Retinal pigment epithelial cell (primary cell): ENCODE results near the gene ARHGAP26.

Experiments used
- DNase-seq: peaks from one replicate; pipeline ENCODE4 v3.0.0-alpha.2; 2010; ENCODE audit warnings: low read depth
- H3K4me3 ChIP-seq: 2 replicates; pipeline ENCODE4 v1.5.1; 2011; ENCODE audit warnings: mild to moderate bottlenecking, low read length, control low read depth, moderate library complexity
- CTCF ChIP-seq: conservative IDR thresholded peaks from 2 replicates; pipeline ENCODE4 v1.5.1; 2011; ENCODE audit warnings: low read depth, low read length, control low read depth, inconsistent platforms

ARHGAP26 gene

GRCh38 chr5:142826741-142827492 is 56.7 kb downstream of the ARHGAP26 start:
- H3K4me3 ChIP-seq: no peak overlapping the region
- peak; percentile 67 for DNase-seq
- TF ChIP-seq CTCF: no peak

GRCh38 chr5:142827934-142828576 is 57.9 kb downstream of the ARHGAP26 start:
- no peak for DNase-seq

GRCh38 chr5:142828797-142829535 is 58.8 kb downstream of the ARHGAP26 start:
- H3K4me3 ChIP-seq: no peak overlapping the region
- no peak for TF ChIP-seq CTCF
- DNase-seq: no peak

More at GRCh38 chr5:142827934-142828576, 57.9 kb downstream of the ARHGAP26 start:
- H3K4me3 ChIP-seq: no peak overlapping the region
- no peak for TF ChIP-seq CTCF

- H3K4me3 ChIP-seq: no peak overlapping the region
- TF ChIP-seq CTCF: no peak
- DNase-seq: no peak
These were observed 59.6 kb downstream of the ARHGAP26 start for GRCh38 chr5:142829801-142830220.

- no peak for DNase-seq
- H3K4me3 ChIP-seq: no peak overlapping the region
- TF ChIP-seq CTCF: no peak
These were observed 60.2 kb downstream of the ARHGAP26 start for GRCh38 chr5:142830241-142831008.

- DNase-seq: no peak
- no peak for TF ChIP-seq CTCF
- H3K4me3 ChIP-seq: no peak overlapping the region
These were observed 60.8 kb downstream of the ARHGAP26 start for GRCh38 chr5:142831009-142831383.
